Panc1 (cell line): ENCODE results near the gene NPL.

Experiments used
- CTCF ChIP-seq: fragments of 450-650 bp; IDR thresholded peaks from 2 replicates; pipeline ENCODE4 v1.5.1; 2017; ENCODE audit warnings: mild to moderate bottlenecking
- POLR2AphosphoS5 ChIP-seq: IDR thresholded peaks from 2 replicates; pipeline ENCODE4 v1.6.1; 2012; ENCODE audit warnings: mild to moderate bottlenecking, low read depth, low read length, moderate library complexity
- SIN3A ChIP-seq: IDR thresholded peaks from 2 replicates; pipeline ENCODE4 v1.6.1; 2012; ENCODE audit warnings: low read depth, mild to moderate bottlenecking, low read length, moderate library complexity, borderline replicate concordance; ENCODE audit not compliant: insufficient read depth
- TCF7L2 ChIP-seq: IDR thresholded peaks from 2 replicates; pipeline ENCODE4 v1.6.1; 2011; ENCODE audit warnings: mild to moderate bottlenecking, low read depth, low read length, inconsistent platforms

GRCh38 chr1:182855911-182856310 is 66.3 kb downstream of the NPL start:
- TF ChIP-seq CTCF (no peak), SIN3A (no peak), POLR2AphosphoS5 (no peak), TCF7L2 (no peak)
